ENCODE data around the gene PSMD1.

Gene PSMD1

GRCh38 chr2:231036131-231036530, 20.5 kb upstream of the PSMD1 start:
- DNase-seq, result no peak

GRCh38 chr2:231036578-231037106, 20.0 kb upstream of the PSMD1 start:
- DNase-seq, result no peak

- no peak for DNase-seq
These were observed 19.4 kb upstream of the PSMD1 start, which contains the start of gene C2orf72 for GRCh38 chr2:231037202-231037730. TSS of gene C2orf72 (plus strand) at chr2:231037523. CDS start at chr2:231037566, 43 bp downstream.

GRCh38 chr2:231037731-231038482, 18.8 kb upstream of the PSMD1 start:
- DNase-seq, result no peak

GRCh38 chr2:231038483-231039293, 18.0 kb upstream of the PSMD1 start:
- DNase-seq, result no peak

- DNase-seq, result no peak
These were observed 17.4 kb upstream of the PSMD1 start for GRCh38 chr2:231039294-231039664.

- DNase-seq, result no peak
These were observed 16.8 kb upstream of the PSMD1 start for GRCh38 chr2:231039821-231040364.

- no peak for DNase-seq
These were observed 15.5 kb upstream of the PSMD1 start for GRCh38 chr2:231041061-231041689.

- no peak for DNase-seq
These were observed 12.9 kb upstream of the PSMD1 start for GRCh38 chr2:231043796-231044195.

- DNase-seq, result no peak
These were observed 9.8 kb upstream of the PSMD1 start for GRCh38 chr2:231046916-231047273.

- DNase-seq, result no peak
These were observed 9.3 kb upstream of the PSMD1 start for GRCh38 chr2:231047274-231047922.

- DNase-seq, result no peak
These were observed 8.4 kb upstream of the PSMD1 start for GRCh38 chr2:231047923-231048915.

- no peak for DNase-seq
These were observed 7.2 kb upstream of the PSMD1 start for GRCh38 chr2:231049286-231050017.

- no peak for DNase-seq
These were observed 6.4 kb upstream of the PSMD1 start for GRCh38 chr2:231050018-231050901.

GRCh38 chr2:231051116-231051515, 5.6 kb upstream of the PSMD1 start:
- no peak for DNase-seq

GRCh38 chr2:231052494-231053451, 3.9 kb upstream of the PSMD1 start:
- peak; percentile 71 to 75 for DNase-seq

- DNase-seq, result no peak
These were observed 2.8 kb upstream of the PSMD1 start for GRCh38 chr2:231053846-231054245.

GRCh38 chr2:231057590-231057989, 923 bp downstream of the PSMD1 start:
- DNase-seq, result no peak

All from activated CD4-positive, alpha-beta T cell treated with anti-CD3 and anti-CD28 coated beads, Interleukin-2, amount 50 U/mL, for 4 hours (primary cell).